Mesendoderm (in vitro differentiated cells): ENCODE data around the gene FNDC3B.

Experiments
- DNase-seq: peaks from one replicate; pipeline ENCODE4 v3.0.0; 2013
- H2AK5ac ChIP-seq: 2 replicates; pipeline ENCODE4 v1.6.1; 2013; ENCODE audit warnings: low read length, inconsistent platforms
- H2BK120ac ChIP-seq: 2 replicates; pipeline ENCODE4 v1.6.1; 2013; ENCODE audit warnings: low read depth, mild to moderate bottlenecking, low read length, moderate library complexity, mixed read lengths
- H2BK15ac ChIP-seq: replicated peaks from 2 replicates; pipeline ENCODE4 v1.6.1; 2013; ENCODE audit warnings: low read depth, mild to moderate bottlenecking, moderate library complexity
- H2BK5ac ChIP-seq: 2 replicates; pipeline ENCODE4 v1.6.1; 2013; ENCODE audit warnings: low read length, inconsistent platforms
- H3K18ac ChIP-seq: 2 replicates; pipeline ENCODE4 v1.6.1; 2013; ENCODE audit warnings: mild to moderate bottlenecking, low read length, mixed read lengths
- H3K23ac ChIP-seq: one replicate; pipeline ENCODE4 v1.6.1; 2013; ENCODE audit warnings: low read length
- H3K27ac ChIP-seq: 2 replicates; pipeline ENCODE4 v1.5.1; 2013; ENCODE audit warnings: low read depth, mild to moderate bottlenecking, inconsistent platforms, low read length, moderate library complexity
- H3K27me3 ChIP-seq: 2 replicates; pipeline ENCODE4 v1.6.1; 2013; ENCODE audit warnings: low read length, control low read depth, mild to moderate bottlenecking, inconsistent platforms; ENCODE audit not compliant: insufficient read depth, poor library complexity
- H3K36me3 ChIP-seq: 2 replicates; pipeline ENCODE4 v1.6.1; 2013; ENCODE audit warnings: low read length, inconsistent platforms; ENCODE audit not compliant: control insufficient read depth, insufficient read depth
- H3K4ac ChIP-seq: one replicate; pipeline ENCODE4 v1.6.1; 2013; ENCODE audit warnings: low read depth, mild to moderate bottlenecking, low read length, moderate library complexity
- H3K4me1 ChIP-seq: 2 replicates; pipeline ENCODE4 v1.6.1; 2013; ENCODE audit warnings: low read depth, low read length, inconsistent platforms; ENCODE audit not compliant: control insufficient read depth
- H3K4me2 ChIP-seq: 2 replicates; pipeline ENCODE4 v1.6.1; 2013; ENCODE audit warnings: low read length
- H3K4me3 ChIP-seq: 2 replicates; pipeline ENCODE4 v1.5.1; 2013; ENCODE audit warnings: mild to moderate bottlenecking, low read length
- H3K56ac ChIP-seq: one replicate; pipeline ENCODE4 v1.6.1; 2013; ENCODE audit warnings: low read length
- H3K79me1 ChIP-seq: 2 replicates; pipeline ENCODE4 v1.6.1; 2013; ENCODE audit warnings: low read length, inconsistent platforms
- H3K79me2 ChIP-seq: 2 replicates; pipeline ENCODE4 v1.6.1; 2013; ENCODE audit warnings: mild to moderate bottlenecking, low read length; ENCODE audit not compliant: control insufficient read depth, insufficient read depth
- H3K9ac ChIP-seq: 2 replicates; pipeline ENCODE4 v1.6.1; 2013; ENCODE audit warnings: low read length, inconsistent platforms
- H4K5ac ChIP-seq: one replicate; pipeline ENCODE4 v1.6.1; 2013; ENCODE audit warnings: low read length
- H4K8ac ChIP-seq: one replicate; pipeline ENCODE4 v1.6.1; 2013; ENCODE audit warnings: low read depth, mild to moderate bottlenecking, control low read depth, low read length, moderate library complexity
- WGBS: extraction: QIAGEN DNeasy Blood & Tissue Kit; methylation state at CpG from one replicate; pipeline ENCODE4 v1.1.7; 2013; ENCODE audit warnings: low lambda C conversion rate, missing lambda C conversion rate; ENCODE audit not compliant: insufficient coverage; ENCODE audit errors: extremely low coverage; 5-methylcytosine and 5-hydroxymethylcytosine counted together

Gene FNDC3B

DNA sequence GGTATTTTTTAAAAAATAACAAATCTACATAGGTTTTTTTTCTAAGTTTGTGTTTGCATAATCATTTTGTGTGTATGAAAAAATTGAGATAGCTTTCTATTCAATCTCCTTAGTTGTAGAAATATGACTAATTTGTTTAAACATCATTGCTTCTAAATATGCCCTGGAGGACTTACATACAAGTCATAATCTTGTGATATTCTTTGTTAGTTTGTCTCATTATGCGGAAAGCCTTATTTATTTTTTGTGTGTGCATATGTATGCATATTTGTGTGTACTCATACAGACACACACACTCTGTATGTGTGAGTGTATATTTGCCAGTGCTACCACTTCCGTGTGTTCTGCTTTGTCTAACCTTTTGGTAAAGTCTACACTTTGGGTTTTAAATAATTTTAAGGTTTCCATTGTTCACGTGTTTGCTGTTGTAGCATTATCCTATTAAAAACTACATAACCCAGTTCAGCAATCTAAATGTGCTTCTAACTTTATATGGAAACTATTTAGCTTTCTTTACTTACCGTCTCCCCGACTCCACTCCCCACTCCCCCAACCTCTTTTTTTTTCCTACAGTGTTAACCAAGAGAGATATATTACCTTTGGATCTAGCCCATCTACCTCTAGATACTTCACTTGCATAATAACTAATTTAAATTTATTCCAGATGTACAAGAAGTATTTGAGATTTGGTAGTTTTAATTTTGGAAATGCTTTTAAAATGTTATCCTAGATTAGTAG lies 111.7 kb downstream of the FNDC3B start:
- no peak overlapping the region for H4K5ac ChIP-seq
- no peak overlapping the region for H3K18ac ChIP-seq
- H2AK5ac ChIP-seq = no peak overlapping the region
- H3K27ac ChIP-seq = no peak overlapping the region
- no peak overlapping the region for H3K56ac ChIP-seq
- DNase-seq = no peak
- no peak overlapping the region for H3K4me3 ChIP-seq
- H3K4me2 ChIP-seq = no peak overlapping the region
- peaks cover 21% of the 10 kb centered on the region for H3K4me1 ChIP-seq
- H3K36me3 ChIP-seq = no peaks in the 10 kb centered on the region
- WGBS = 100% methylated on average over 2 of the region's 5 CpGs
- H3K79me2 ChIP-seq = peaks cover 42% of the 10 kb centered on the region
- no peak overlapping the region for H2BK5ac ChIP-seq
- no peak overlapping the region for H3K9ac ChIP-seq
- no peak overlapping the region for H3K4ac ChIP-seq
- H2BK120ac ChIP-seq = no peak overlapping the region
- H2BK15ac ChIP-seq = no peak overlapping the region
- no peak overlapping the region for H3K23ac ChIP-seq
- H4K8ac ChIP-seq = no peak overlapping the region
- H3K79me1 ChIP-seq = peaks cover 16% of the 10 kb centered on the region
- H3K27me3 ChIP-seq = no peaks in the 10 kb centered on the region

DNA sequence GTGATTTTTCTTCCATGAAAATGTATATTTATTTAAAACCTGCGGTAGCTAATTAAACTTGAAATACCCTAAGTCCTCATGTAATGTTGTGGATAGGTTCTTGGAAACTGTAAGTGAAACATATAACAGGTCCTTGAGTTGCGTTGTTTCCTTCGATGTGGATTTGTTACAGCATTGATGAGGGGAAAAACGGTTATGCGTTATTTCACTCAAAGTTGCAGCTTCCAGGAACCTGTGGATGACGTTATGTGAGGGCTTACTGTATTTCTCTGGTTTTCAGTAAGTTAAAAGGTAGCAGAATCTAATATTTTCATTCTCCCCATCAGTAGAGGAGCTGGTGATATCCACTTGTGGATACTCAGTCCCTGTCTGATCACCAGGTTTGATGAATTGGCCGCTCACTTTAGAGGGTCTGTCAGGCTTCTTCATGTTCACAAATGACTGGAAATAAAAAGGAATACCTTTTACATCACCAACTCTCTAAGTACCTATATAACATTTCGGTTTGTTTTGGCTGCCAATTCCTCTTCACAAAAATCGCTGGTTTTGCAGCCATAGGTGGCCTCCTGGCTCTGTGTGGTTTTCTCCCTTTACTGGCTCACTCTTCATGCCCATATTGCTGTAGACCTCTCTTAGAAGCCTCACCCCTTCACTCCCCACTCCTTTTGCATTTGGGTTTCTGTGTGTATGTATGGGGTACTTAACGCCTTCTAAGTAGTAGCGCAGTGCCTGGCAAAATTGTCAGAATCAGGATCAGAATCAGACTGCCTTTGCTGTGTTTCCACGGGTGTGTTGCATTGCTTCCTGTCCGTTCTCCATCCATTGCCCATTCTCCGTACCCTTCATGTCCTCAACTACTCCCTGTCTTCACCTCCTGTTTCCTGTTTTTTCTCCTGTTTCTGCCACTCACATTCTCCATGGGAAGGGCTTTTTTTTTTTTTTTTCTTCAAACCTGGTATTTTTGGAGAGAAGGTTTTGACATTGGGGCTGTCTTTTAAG lies 112.6 kb downstream of the FNDC3B start:
- H2BK15ac ChIP-seq = no peak overlapping the region
- H3K56ac ChIP-seq = no peak overlapping the region
- no peak overlapping the region for H2AK5ac ChIP-seq
- peaks cover 24% of the 10 kb centered on the region for H3K4me1 ChIP-seq
- H3K79me1 ChIP-seq = peaks cover 14% of the 10 kb centered on the region
- peak overlapping the region; percentile 33 for H2BK5ac ChIP-seq
- WGBS = no CpG with 5 or more reads among the region's 14 CpGs
- H3K4ac ChIP-seq = no peak overlapping the region
- H3K27me3 ChIP-seq = no peaks in the 10 kb centered on the region
- no peak overlapping the region for H4K5ac ChIP-seq
- no peaks in the 10 kb centered on the region for H3K36me3 ChIP-seq
- no peak overlapping the region for H3K27ac ChIP-seq
- no peak overlapping the region for H3K4me2 ChIP-seq
- no peak overlapping the region for H4K8ac ChIP-seq
- no peak overlapping the region for H3K4me3 ChIP-seq
- H3K79me2 ChIP-seq = peaks cover 42% of the 10 kb centered on the region
- H3K18ac ChIP-seq = no peak overlapping the region
- no peak overlapping the region for H2BK120ac ChIP-seq
- no peak for DNase-seq
- H3K9ac ChIP-seq = no peak overlapping the region
- no peak overlapping the region for H3K23ac ChIP-seq

DNA sequence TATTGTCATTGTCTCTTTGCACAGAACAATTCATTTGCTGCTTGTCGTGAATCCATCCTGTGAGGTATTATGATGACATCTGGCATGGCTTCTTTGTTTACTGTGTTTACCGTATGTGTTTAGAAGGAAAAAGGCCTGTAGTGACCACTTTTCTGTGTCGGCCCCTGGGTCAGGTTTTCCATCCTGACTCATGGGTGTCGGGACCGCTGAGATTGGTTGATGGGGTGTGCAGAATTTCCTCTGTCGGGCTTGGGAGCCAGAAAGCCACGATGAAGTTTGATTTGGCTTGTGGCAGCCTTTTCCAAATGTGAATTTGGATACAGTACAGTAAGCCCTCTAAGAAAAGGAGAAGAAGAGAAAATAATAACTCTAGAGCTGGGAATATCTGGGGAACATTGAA lies 113.5 kb downstream of the FNDC3B start:
- H2BK5ac ChIP-seq = no peak overlapping the region
- H3K79me2 ChIP-seq = peaks cover 41% of the 10 kb centered on the region
- no peak for DNase-seq
- no peaks in the 10 kb centered on the region for H3K36me3 ChIP-seq
- no peak overlapping the region for H2BK120ac ChIP-seq
- H2BK15ac ChIP-seq = no peak overlapping the region
- no peak overlapping the region for H3K18ac ChIP-seq
- H3K23ac ChIP-seq = no peak overlapping the region
- no peak overlapping the region for H3K56ac ChIP-seq
- WGBS = no CpG with 5 or more reads among the region's 7 CpGs
- H3K9ac ChIP-seq = no peak overlapping the region
- H4K8ac ChIP-seq = no peak overlapping the region
- H3K27ac ChIP-seq = no peak overlapping the region
- H3K27me3 ChIP-seq = no peaks in the 10 kb centered on the region
- H3K4ac ChIP-seq = no peak overlapping the region
- no peak overlapping the region for H2AK5ac ChIP-seq
- no peak overlapping the region for H4K5ac ChIP-seq
- peaks cover 24% of the 10 kb centered on the region for H3K4me1 ChIP-seq
- H3K4me3 ChIP-seq = no peak overlapping the region
- H3K79me1 ChIP-seq = peaks cover 16% of the 10 kb centered on the region
- no peak overlapping the region for H3K4me2 ChIP-seq

DNA sequence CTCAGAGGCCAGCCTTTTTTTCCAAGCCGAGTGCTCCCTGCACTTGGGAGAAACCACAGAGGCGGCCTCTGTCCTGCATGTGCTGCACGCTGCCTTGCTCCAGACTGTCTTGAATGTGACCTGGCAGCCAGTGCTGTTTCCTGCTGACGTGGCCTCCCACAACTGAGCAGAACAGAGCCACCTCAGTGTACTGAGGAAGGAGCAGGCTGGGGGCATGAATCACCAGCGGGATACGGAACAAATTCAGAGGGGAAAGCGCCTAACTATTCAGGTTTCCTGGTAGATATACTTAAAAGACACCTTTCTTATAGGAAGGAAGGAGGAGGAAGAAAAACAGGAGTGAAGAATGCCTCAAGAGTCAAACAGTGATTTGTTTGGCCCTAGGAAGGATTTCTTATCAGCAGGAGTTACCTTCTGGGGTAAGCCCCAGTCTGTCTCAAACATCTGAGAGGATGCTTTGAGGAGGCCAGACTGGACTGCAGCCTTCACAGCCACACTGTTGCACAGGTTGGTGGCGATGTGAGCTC lies 114.0 kb downstream of the FNDC3B start:
- DNase-seq = peak; percentile 60
- Histone ChIP-seq H3K4me1 (peaks cover 24% of the 10 kb centered on the region), H3K27ac (no peak overlapping the region)

DNA sequence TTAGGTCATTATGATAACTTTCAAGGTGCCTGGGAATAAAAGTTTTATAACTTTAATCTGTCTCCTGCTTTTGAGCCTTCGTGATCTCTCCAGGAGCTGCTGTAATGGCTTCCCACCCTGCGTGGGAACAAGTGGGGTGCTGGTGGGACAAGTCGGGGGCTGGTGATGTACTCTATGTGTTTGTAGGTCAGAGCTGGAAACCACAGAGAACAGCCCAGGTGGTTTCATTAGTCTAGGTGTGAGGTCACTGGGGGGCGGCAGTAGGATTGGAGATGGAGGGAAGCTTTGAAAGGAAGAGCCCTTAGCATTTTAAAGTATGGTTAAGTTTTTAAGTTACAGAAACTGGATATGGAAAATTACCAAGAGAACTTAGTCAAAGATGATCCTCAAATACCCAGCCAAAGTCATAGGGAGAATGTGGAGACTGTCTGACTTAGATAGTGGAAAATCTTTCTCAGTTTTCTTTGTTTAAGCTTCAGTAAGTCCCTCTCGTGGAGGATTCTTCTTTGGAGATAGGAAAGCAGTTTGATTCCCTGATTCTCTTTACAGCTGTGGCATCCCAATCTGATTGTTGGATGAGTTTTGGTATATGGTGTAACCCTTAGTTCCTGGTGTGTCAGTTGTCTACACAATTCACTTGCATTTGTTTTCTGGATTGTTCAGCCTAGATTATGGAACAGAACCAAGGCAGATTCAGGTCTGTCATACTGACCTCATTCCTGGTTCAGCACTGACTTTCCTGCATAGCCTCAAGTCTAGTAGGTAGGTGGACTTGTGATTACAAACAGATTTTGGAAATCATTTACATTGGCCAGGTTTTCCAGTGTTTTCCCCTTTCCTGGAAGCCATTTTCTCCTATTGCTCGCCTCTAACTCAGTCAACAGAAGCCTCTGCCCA lies 115.6 kb downstream of the FNDC3B start:
- H3K9ac ChIP-seq = peak overlapping the region; percentile 20
- no peak overlapping the region for H4K5ac ChIP-seq
- no peaks in the 10 kb centered on the region for H3K36me3 ChIP-seq
- H2BK120ac ChIP-seq = no peak overlapping the region
- H3K4me3 ChIP-seq = no peak overlapping the region
- peak overlapping the region; percentile 35 for H2BK5ac ChIP-seq
- no peak for DNase-seq
- peak overlapping the region; percentile 1 for H3K18ac ChIP-seq
- H3K4me1 ChIP-seq = peaks cover 26% of the 10 kb centered on the region
- no peak overlapping the region for H4K8ac ChIP-seq
- no peak overlapping the region for H2BK15ac ChIP-seq
- peak overlapping the region; percentile 27 for H3K27ac ChIP-seq
- peaks cover 17% of the 10 kb centered on the region for H3K79me1 ChIP-seq
- H3K56ac ChIP-seq = peak overlapping the region; percentile 54
- no CpG with 5 or more reads among the region's 6 CpGs for WGBS
- H3K27me3 ChIP-seq = no peaks in the 10 kb centered on the region
- no peak overlapping the region for H3K23ac ChIP-seq
- peaks cover 42% of the 10 kb centered on the region for H3K79me2 ChIP-seq
- H3K4ac ChIP-seq = peak overlapping the region; percentile 62
- H2AK5ac ChIP-seq = no peak overlapping the region
- H3K4me2 ChIP-seq = no peak overlapping the region

More for the DNA sequence above, 114.0 kb downstream of the FNDC3B start:
- Histone ChIP-seq H3K4me2 (no peak overlapping the region), H3K4me3 (no peak overlapping the region), H2BK120ac (no peak overlapping the region), H2BK15ac (no peak overlapping the region), H3K36me3 (no peaks in the 10 kb centered on the region), H3K9ac (no peak overlapping the region), H3K79me2 (peaks cover 44% of the 10 kb centered on the region), H2AK5ac (no peak overlapping the region), H4K5ac (no peak overlapping the region), H2BK5ac (no peak overlapping the region), H3K18ac (peak overlapping the region; percentile 7), H3K56ac (no peak overlapping the region), H3K79me1 (peaks cover 17% of the 10 kb centered on the region), H3K27me3 (no peaks in the 10 kb centered on the region), H3K4ac (no peak overlapping the region), H3K23ac (no peak overlapping the region), H4K8ac (no peak overlapping the region)
- WGBS = no CpG with 5 or more reads among the region's 8 CpGs
